DND-41 (cell line): ENCODE data around the gene EXOSC7.

Experiments used
- CTCF ChIP-seq: IDR thresholded peaks from 2 replicates; pipeline ENCODE4 v1.5.1; 2012; ENCODE audit warnings: borderline replicate concordance, low read length, moderate library complexity, mild to moderate bottlenecking; ENCODE audit not compliant: poor library complexity, severe bottlenecking; ENCODE audit errors: extremely low read depth
- EZH2 ChIP-seq: IDR thresholded peaks from 3 replicates; pipeline ENCODE4 v1.6.1; 2012; ENCODE audit warnings: borderline replicate concordance, low read depth, mild to moderate bottlenecking, moderate library complexity, low read length, inconsistent platforms; ENCODE audit not compliant: severe bottlenecking

DNA sequence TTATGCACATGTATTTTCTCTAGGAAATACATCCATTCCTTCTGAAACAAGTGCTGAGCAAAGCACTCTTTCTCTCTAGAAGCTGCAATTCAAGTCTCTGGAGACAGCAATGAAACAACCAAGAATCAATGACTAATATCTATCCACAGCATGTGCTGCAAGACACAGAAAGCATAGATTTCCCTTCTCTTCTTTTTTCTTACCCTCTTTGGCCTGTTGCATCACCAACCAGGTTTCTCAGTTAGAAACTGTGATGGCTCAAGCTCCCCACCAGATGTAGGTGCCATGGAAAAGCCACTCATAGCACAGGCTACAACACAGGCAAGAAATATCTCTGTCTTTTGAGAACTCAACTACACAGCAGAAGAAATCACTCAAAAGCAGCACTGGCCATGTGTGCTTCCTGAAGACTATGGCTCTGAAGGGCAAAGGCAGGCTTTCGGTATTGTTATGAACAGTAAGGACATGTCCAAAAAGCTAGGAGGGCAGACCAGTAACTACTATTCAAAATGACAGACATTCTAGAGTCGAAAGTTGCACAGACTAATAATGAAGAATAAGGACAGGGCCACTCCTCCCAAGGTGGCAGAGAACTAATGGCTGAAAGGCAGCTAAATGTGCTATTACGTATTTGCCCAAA is 15.5 kb upstream of the EXOSC7 start:
- TF ChIP-seq CTCF: no peak
- TF ChIP-seq EZH2: no peak
